Measurements from ENCODE around the gene FZD7.

Gene FZD7

GRCh38 chr2:202019689-202020450 lies 13.8 kb upstream of the FZD7 start:
- TF ChIP-seq CTCF (IDR thresholded peaks at IDR 0.05; ENCODE audit: borderline replicate concordance, insufficient read depth, low read depth, low read length) = no peak
- no peak overlapping the region for H3K4me3 ChIP-seq (ENCODE audit: low read depth, low read length)

- TF ChIP-seq CTCF (IDR thresholded peaks at IDR 0.05; ENCODE audit: borderline replicate concordance, insufficient read depth, low read depth, low read length) = no peak
- H3K4me3 ChIP-seq (ENCODE audit: low read depth, low read length) = no peak overlapping the region
These were observed 10.9 kb upstream of the FZD7 start for GRCh38 chr2:202022755-202023154.

GRCh38 chr2:202023198-202023903 lies 10.3 kb upstream of the FZD7 start:
- no peak for TF ChIP-seq CTCF (IDR thresholded peaks at IDR 0.05; ENCODE audit: borderline replicate concordance, insufficient read depth, low read depth, low read length)
- H3K4me3 ChIP-seq (ENCODE audit: low read depth, low read length) = no peak overlapping the region

- TF ChIP-seq CTCF (IDR thresholded peaks at IDR 0.05; ENCODE audit: borderline replicate concordance, insufficient read depth, low read depth, low read length) = no peak
- H3K4me3 ChIP-seq (ENCODE audit: low read depth, low read length) = no peak overlapping the region
These were observed 9.8 kb upstream of the FZD7 start for GRCh38 chr2:202023904-202024266.

- no peak for TF ChIP-seq CTCF (IDR thresholded peaks at IDR 0.05; ENCODE audit: borderline replicate concordance, insufficient read depth, low read depth, low read length)
- H3K4me3 ChIP-seq (ENCODE audit: low read depth, low read length) = no peak overlapping the region
These were observed 8.8 kb upstream of the FZD7 start for GRCh38 chr2:202024871-202025270.

- no peak for TF ChIP-seq CTCF (IDR thresholded peaks at IDR 0.05; ENCODE audit: borderline replicate concordance, insufficient read depth, low read depth, low read length)
- no peak overlapping the region for H3K4me3 ChIP-seq (ENCODE audit: low read depth, low read length)
These were observed 7.8 kb upstream of the FZD7 start for GRCh38 chr2:202025816-202026215.

GRCh38 chr2:202026507-202026906 lies 7.1 kb upstream of the FZD7 start:
- TF ChIP-seq CTCF (IDR thresholded peaks at IDR 0.05; ENCODE audit: borderline replicate concordance, insufficient read depth, low read depth, low read length) = no peak
- H3K4me3 ChIP-seq (ENCODE audit: low read depth, low read length) = no peak overlapping the region

All from GM12875 (cell line).